Measurements from ENCODE around the gene RASSF9. TPM values are rescaled to one million over a fixed set of nuclear protein-coding genes. Genes with fewer than 3 reads are reported as not detected.

RASSF9 gene
- total and polyA plus RNA-seq, 8 donors: 0.68 to 5.4 (median 1.2) TPM

GRCh38 chr12:85872497-85873091, 36.4 kb upstream of the RASSF9 start:
- 32 to 35% methylated on average over 3 of the region's 3 CpGs for WGBS, 2 donors
- ATAC-seq: peak; percentile 46 to 81 (median 78)
- intact Hi-C loops (cut with DNase I): loop anchor here in 1 of 3 donors (5.0 kb wide), 1 partner anchor 400 kb away; no protein-coding TSS in a partner anchor
- Histone ChIP-seq H3K27ac (no peak overlapping the region), H3K27me3 (peaks cover 0 to 6% (median 0%) of the 10 kb centered on the region in 4 donors), H3K9me3 (no peaks in the 10 kb centered on the region), H3K4me1 (no peaks in the 10 kb centered on the region), H3K36me3 (no peaks in the 10 kb centered on the region), H3K4me3 (no peak overlapping the region)
- peak; percentile 93 for FAIRE-seq
- no peak for DNase-seq
- TF ChIP-seq CTCF (IDR thresholded peaks at IDR 0.05): peak in 3 of 4 donors; percentile 10 to 53 (median 53)

- FAIRE-seq: peak; percentile 72
- Histone ChIP-seq H3K27ac (no peak overlapping the region), H3K4me3 (no peak overlapping the region), H3K36me3 (no peaks in the 10 kb centered on the region), H3K27me3 (no peaks in the 10 kb centered on the region), H3K9me3 (no peaks in the 10 kb centered on the region), H3K4me1 (peaks cover 0 to 3% (median 0%) of the 10 kb centered on the region in 3 donors)
- intact Hi-C loops (cut with DNase I): loop anchor here in 2 of 3 donors (5.0 to 10.0 kb wide), 2 partner anchors 290 to 292 kb away; no protein-coding TSS in a partner anchor
- peak; percentile 74 to 95 (median 94) for ATAC-seq
- TF ChIP-seq CTCF (IDR thresholded peaks at IDR 0.05): peak; percentile 61 to 78 (median 69)
- WGBS, 2 donors: 25 to 35% methylated on average over 5 of the region's 5 CpGs
- DNase-seq: peak in 2 of 6 donors; percentile 15 to 66
These were observed 31.0 kb upstream of the RASSF9 start for GRCh38 chr12:85866986-85867776.

GRCh38 chr12:85865890-85866289, 29.7 kb upstream of the RASSF9 start:
- FAIRE-seq (no peak), ATAC-seq (no peak), DNase-seq (peak in 1 of 6 donors; percentile 45)
- no peak overlapping the region for H3K27ac ChIP-seq
- H3K4me1 ChIP-seq: peaks cover 0 to 3% (median 0%) of the 10 kb centered on the region in 3 donors
- H3K36me3 ChIP-seq: no peaks in the 10 kb centered on the region
- WGBS, 2 donors: 83 to 85% methylated on average over 6 of the region's 6 CpGs
- H3K4me3 ChIP-seq: no peak overlapping the region
- no peaks in the 10 kb centered on the region for H3K9me3 ChIP-seq
- TF ChIP-seq CTCF (IDR thresholded peaks at IDR 0.05): no peak
- H3K27me3 ChIP-seq: no peaks in the 10 kb centered on the region
- intact Hi-C loops (cut with DNase I): loop anchor here in 2 of 3 donors (5.0 to 10.0 kb wide), 2 partner anchors 289 to 291 kb away; no protein-coding TSS in a partner anchor

GRCh38 chr12:85856966-85857365, 20.8 kb upstream of the RASSF9 start:
- FAIRE-seq: no peak
- Histone ChIP-seq H3K4me1 (no peaks in the 10 kb centered on the region), H3K27ac (no peak overlapping the region), H3K36me3 (no peaks in the 10 kb centered on the region), H3K27me3 (no peaks in the 10 kb centered on the region), H3K9me3 (no peaks in the 10 kb centered on the region), H3K4me3 (no peak overlapping the region)
- ATAC-seq: no peak
- no peak for DNase-seq
- WGBS, 2 donors: 75 to 86% methylated on average over 3 of the region's 3 CpGs
- no peak for TF ChIP-seq CTCF (IDR thresholded peaks at IDR 0.05)
- intact Hi-C loops (cut with DNase I): no loop called here

All from pancreas (tissue), 10 donors.